Thyroid gland (tissue), 4 donors: ENCODE data around the gene ALDH1L1. TPM values are rescaled to one million over a fixed set of nuclear protein-coding genes. Genes with fewer than 3 reads are reported as not detected.

Experiments
- DNase-seq, 2 donors: peaks; one replicate each; pipeline ENCODE4 v3.0.0-alpha.2; 2019
- H3K27ac ChIP-seq, 3 donors: fragments of 200-600 bp; sonication (generic); 1 replicate in 2 of 3; 2 replicates in 1 of 3; pipeline ENCODE4 v1.5.1; 2016 to 2019; ENCODE audit warnings: mild to moderate bottlenecking in 1 of 3, moderate library complexity in 1 of 3
- H3K27me3 ChIP-seq: fragments of 200-600 bp; sonication (generic); one replicate; pipeline ENCODE4 v1.5.1; 2019
- H3K36me3 ChIP-seq, 2 donors: fragments of 200-600 bp; sonication (generic); one replicate each; pipeline ENCODE4 v1.5.1; 2016 to 2019
- H3K4me1 ChIP-seq, 2 donors: fragments of 200-600 bp; sonication (generic); one replicate each; pipeline ENCODE4 v1.5.1; 2017 to 2019
- H3K4me3 ChIP-seq, 3 donors: fragments of 200-600 bp; sonication (generic); replicated peaks in 1 of 3; 1 replicate in 2 of 3; 2 replicates in 1 of 3; pipeline ENCODE4 v1.5.1; 2016; ENCODE audit warnings: mild to moderate bottlenecking in 1 of 3
- H3K9me3 ChIP-seq: fragments of 200-600 bp; sonication (generic); one replicate; pipeline ENCODE4 v1.5.1; 2017
- CTCF ChIP-seq, 6 experiments: fragments of 200-600 bp in 3 of 6; fragments of 450-650 bp in 3 of 6; sonication (generic) in 3 of 6; IDR thresholded peaks; one replicate each; pipeline ENCODE4 v1.5.1; 2016 to 2019; ENCODE audit warnings: antibody characterized with exemption in 6 of 6, mild to moderate bottlenecking in 2 of 6, inconsistent platforms in 1 of 6, moderate library complexity in 1 of 6
- POLR2A ChIP-seq, 2 donors: fragments of 450-650 bp; IDR thresholded peaks; one replicate each; pipeline ENCODE4 v1.6.1; 2017; ENCODE audit warnings: antibody characterized with exemption in 2 of 2, mild to moderate bottlenecking in 2 of 2, moderate library complexity in 1 of 2
- WGBS, 2 donors: methylation state at CpG; one replicate each; pipeline ENCODE4 v1.1.5; 2017; 5-methylcytosine and 5-hydroxymethylcytosine counted together
- intact Hi-C: fragments of 100-400 bp; cut with DNase I; formaldehyde crosslinking; loops from one replicate; pipeline ENCODE4 v1.15.1; 2023
- total RNA-seq, 4 donors: library from RNA; depleted of rRNA; stranded (reverse); fragments of >200 nt; gene quantifications; one replicate each; pipeline ENCODE4 v1.2.3, GENCODE V29; 2016

ALDH1L1 gene
- total RNA-seq, 4 donors from 2014 or later, result 2.1 to 12.1 (median 6.1) TPM

GRCh38 chr3:126202276-126202675 is 21.9 kb upstream of the ALDH1L1 start:
- 64 to 65% methylated on average over 3 of the region's 3 CpGs for WGBS, 2 donors
- Histone ChIP-seq H3K9me3 (no peaks in the 10 kb centered on the region), H3K27ac (no peak overlapping the region), H3K36me3 (no peaks in the 10 kb centered on the region), H3K27me3 (no peaks in the 10 kb centered on the region), H3K4me3 (no peak overlapping the region), H3K4me1 (no peaks in the 10 kb centered on the region)
- no peak for DNase-seq
- TF ChIP-seq POLR2A (IDR thresholded peaks at IDR 0.05) (no peak), CTCF (IDR thresholded peaks at IDR 0.05) (no peak)
- intact Hi-C loops, result no loop called here

- Histone ChIP-seq H3K4me3 (no peak overlapping the region), H3K27me3 (no peaks in the 10 kb centered on the region), H3K9me3 (no peaks in the 10 kb centered on the region), H3K27ac (no peak overlapping the region), H3K4me1 (no peaks in the 10 kb centered on the region), H3K36me3 (no peaks in the 10 kb centered on the region)
- TF ChIP-seq CTCF (IDR thresholded peaks at IDR 0.05), result no peak
- no peak for TF ChIP-seq POLR2A (IDR thresholded peaks at IDR 0.05)
- no peak for DNase-seq
- intact Hi-C loops, result no loop called here
- 71 to 79% methylated on average over 3 of the region's 3 CpGs for WGBS, 2 donors
These were observed 20.8 kb upstream of the ALDH1L1 start for GRCh38 chr3:126201168-126201567.

GRCh38 chr3:126200534-126200933 is 20.1 kb upstream of the ALDH1L1 start:
- H3K27ac ChIP-seq, result no peak overlapping the region
- no peak for TF ChIP-seq POLR2A (IDR thresholded peaks at IDR 0.05)
- TF ChIP-seq CTCF (IDR thresholded peaks at IDR 0.05), result no peak
- H3K36me3 ChIP-seq, result no peaks in the 10 kb centered on the region
- WGBS, 2 donors, result 54% methylated on average over 3 of the region's 3 CpGs
- no peaks in the 10 kb centered on the region for H3K9me3 ChIP-seq
- no peaks in the 10 kb centered on the region for H3K4me1 ChIP-seq
- DNase-seq, result no peak
- no peak overlapping the region for H3K4me3 ChIP-seq
- intact Hi-C loops, result no loop called here
- H3K27me3 ChIP-seq, result no peaks in the 10 kb centered on the region

GRCh38 chr3:126199256-126199655 is 18.9 kb upstream of the ALDH1L1 start:
- no peak for DNase-seq
- WGBS, 2 donors, result 72 to 85% methylated on average over 2 of the region's 2 CpGs
- no peak for TF ChIP-seq POLR2A (IDR thresholded peaks at IDR 0.05)
- no peak for TF ChIP-seq CTCF (IDR thresholded peaks at IDR 0.05)
- no peaks in the 10 kb centered on the region for H3K4me1 ChIP-seq
- intact Hi-C loops, result loop anchor here (10.0 kb wide), 1 partner anchor 64 kb away; no protein-coding TSS in a partner anchor
- no peaks in the 10 kb centered on the region for H3K27me3 ChIP-seq
- no peaks in the 10 kb centered on the region for H3K36me3 ChIP-seq
- no peak overlapping the region for H3K27ac ChIP-seq
- no peaks in the 10 kb centered on the region for H3K9me3 ChIP-seq
- no peak overlapping the region for H3K4me3 ChIP-seq

GRCh38 chr3:126197854-126198584 is 17.6 kb upstream of the ALDH1L1 start:
- intact Hi-C loops, result loop anchor here (10.0 kb wide), 1 partner anchor 63 kb away; no protein-coding TSS in a partner anchor
- H3K27ac ChIP-seq, result no peak overlapping the region
- DNase-seq, result peak; percentile 77 to 78
- 54 to 56% methylated on average over 7 of the region's 7 CpGs for WGBS, 2 donors
- H3K4me3 ChIP-seq, result no peak overlapping the region
- H3K4me1 ChIP-seq, result no peaks in the 10 kb centered on the region
- TF ChIP-seq CTCF (IDR thresholded peaks at IDR 0.05) (peak; percentile 31 to 72 (median 54)), POLR2A (IDR thresholded peaks at IDR 0.05) (no peak)
- no peaks in the 10 kb centered on the region for H3K9me3 ChIP-seq
- no peaks in the 10 kb centered on the region for H3K27me3 ChIP-seq
- H3K36me3 ChIP-seq, result no peaks in the 10 kb centered on the region
